Right lung (tissue), 5 donors: ENCODE results near the gene DRAXIN. TPM values are rescaled to one million over a fixed set of nuclear protein-coding genes. Genes with fewer than 3 reads are reported as not detected.

Experiments used
- DNase-seq, 2 donors: peaks; one replicate each; pipeline ENCODE4 v3.0.0-alpha.2; 2013
- polyA plus RNA-seq, 5 donors: library from polyadenylated mRNA; unstranded; fragments of 120-200 nt; gene quantifications; one replicate each; pipeline versions ENCODE4 v1.2.1 to v1.2.3, GENCODE V29; 2013; ENCODE audit warnings: inconsistent platforms in 1 of 5, low replicate concordance in 1 of 5; ENCODE audit not compliant: insufficient read length in 5 of 5, insufficient read depth in 1 of 5

Gene DRAXIN
- polyA plus RNA-seq, 5 donors, result 1.9 to 2.7 (median 2.2) TPM

DNA sequence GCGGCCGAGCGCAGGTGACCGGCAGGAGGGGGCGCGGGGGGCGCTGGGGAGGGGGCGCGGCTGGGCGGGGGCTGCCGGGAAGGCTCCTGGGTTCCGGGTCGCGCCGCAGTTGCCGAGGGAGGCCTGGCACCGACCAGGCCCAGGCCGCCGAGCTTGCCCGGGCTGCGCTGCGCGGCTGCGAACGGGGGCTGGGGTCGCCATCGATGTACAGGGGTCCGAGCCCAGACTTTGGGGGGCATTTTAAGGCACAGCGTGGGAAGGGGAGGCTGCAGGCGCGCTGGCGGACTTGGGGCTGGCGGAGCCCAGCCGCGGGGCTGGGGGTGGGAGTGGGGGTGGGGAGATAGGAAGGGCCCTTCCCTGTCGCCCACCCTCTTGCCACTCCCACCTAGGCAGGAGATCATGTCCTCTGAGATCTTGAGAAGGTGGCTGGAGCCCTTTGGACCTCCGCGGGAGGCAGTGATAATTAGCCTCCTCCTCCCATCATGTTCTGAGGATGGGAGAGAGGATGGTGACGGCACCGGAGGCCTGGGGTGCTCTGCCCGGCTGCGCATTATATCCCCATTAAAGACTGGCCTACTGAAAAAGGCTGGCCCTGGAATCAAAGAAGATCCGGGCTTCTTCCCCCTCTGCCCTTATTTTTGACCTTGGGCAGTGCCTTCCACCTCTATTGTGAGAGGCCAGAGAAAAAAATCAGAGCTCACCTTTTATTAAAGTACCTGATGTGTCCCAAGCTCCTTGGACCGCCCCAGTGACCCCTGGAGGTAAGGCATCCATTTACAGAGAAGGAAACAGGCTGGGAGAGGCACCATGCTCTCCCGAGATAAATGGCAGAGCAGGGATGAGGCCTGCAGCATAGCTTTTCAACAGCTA lies 36.3 kb upstream of the DRAXIN start:
- DNase-seq, result no peak

DNA sequence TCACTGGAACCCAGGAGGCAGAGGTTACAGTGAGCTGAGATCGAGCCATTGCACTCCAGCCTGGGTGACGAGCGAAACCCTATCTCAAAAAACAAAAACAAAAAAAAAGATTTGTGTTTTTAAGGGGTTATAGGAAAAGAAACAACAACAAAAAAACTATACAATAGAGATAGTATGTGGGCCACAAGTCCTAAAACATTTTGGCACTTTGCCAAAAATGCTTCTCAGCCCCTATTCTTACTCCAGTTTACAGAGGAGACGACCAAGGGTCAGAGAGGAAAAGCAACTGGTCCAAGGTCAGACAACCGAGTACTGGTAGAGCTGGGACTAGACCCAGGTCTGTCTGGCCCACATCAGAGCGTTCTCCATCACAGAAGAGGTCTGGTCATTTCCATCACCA lies 33.9 kb upstream of the DRAXIN start:
- DNase-seq, result no peak

DNA sequence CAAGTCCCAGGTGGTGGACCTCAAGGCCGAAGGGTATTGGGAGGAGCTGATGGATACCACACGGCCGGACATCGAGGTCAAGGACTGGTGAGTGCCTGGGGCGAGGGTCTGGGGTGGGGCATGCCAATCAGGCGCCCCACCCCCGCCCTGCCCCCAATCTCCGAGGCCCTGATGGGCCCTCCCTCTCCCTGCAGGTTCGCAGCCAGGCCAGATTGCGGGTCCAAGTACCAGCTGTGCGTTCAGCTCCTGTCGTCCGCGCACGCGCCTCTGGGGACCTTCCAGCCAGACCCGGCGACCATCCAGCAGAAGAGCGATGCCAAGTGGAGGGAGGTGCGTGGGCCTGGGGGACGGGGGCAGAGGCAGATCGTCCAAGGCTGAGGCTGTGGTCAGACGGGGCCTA lies 33.0 kb upstream of the DRAXIN start:
- DNase-seq, result no peak

DNA sequence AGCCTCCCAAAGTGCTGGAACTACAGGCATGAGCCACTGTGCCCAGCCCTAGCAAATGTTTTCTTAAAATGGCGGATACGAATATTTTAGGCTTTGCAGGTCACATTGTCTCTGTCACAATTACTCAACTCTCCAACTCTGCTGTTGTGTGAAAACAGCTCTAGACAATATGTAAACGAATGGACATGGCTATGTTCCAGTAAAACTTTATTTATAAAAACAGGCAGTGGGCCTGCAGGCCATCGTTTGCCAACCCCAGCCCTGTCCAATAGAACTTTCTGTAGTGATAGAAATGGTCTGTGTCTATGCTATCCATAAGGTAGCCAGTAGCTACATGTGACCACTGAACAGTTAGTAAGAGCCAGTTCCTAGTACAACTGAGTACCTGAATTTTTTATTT lies 31.8 kb upstream of the DRAXIN start:
- no peak for DNase-seq

DNA sequence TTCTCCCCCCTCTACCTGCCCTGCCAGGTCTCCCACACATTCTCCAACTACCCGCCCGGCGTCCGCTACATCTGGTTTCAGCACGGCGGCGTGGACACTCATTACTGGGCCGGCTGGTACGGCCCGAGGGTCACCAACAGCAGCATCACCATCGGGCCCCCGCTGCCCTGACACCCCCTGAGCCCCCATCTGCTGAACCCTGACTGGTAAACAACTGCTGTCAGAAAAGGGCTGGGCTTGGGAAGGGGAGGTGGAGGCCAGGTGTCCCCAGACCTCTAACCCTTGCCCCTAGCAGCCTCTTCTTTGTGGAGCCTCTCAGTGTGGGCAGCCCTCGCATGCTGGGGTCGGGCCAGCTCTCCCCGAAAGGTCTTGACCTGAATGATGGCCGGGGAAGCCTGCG lies 30.4 kb upstream of the DRAXIN start:
- no peak for DNase-seq

DNA sequence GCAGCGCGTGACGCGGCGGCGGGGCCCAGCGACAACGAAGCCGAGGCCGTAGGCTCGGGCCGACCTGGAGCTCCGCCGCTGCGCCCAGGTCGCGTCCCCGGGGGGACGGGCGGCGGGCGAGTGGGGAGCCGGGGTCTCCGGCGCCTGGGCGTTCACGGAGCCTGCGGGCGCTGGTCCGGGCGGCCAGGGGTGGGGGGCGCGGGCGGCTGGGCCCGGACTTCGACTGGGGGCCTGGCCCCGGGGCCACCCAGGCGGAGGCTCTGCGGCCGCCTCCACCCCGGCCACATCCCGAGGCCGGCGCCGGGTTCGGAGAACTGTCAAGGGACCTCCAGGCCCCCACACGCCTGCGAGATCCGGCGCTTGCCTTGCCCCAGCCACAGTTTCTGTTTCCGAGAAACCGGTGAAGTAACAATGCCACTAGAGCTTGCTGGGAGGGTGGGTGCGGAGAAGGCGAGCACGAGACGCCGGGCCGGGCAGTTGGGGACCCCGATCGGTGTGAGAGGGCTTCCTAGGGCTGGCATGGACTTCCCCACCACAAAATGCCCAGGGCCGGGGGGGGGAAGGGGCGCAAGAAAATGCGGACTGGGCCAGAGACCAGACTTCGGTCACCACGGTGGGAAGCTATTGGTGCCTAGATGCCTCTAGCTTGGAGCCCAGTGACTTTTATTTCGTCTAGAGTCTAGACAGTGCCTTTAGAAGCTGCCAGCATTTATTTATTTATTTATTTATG lies 27.0 kb upstream of the DRAXIN start:
- DNase-seq, result peak in 1 of 2 donors; percentile 58

DNA sequence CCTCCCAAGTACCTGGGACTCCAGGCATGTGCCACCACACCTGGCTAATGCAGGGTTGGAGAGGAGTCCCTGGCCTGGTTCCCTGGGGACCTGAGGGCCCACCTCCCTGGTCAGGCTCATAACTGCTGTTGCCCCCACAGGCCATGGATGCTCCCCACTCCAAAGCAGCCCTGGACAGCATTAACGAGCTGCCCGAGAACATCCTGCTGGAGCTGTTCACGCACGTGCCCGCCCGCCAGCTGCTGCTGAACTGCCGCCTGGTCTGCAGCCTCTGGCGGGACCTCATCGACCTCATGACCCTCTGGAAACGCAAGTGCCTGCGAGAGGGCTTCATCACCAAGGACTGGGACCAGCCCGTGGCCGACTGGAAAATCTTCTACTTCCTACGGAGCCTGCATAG lies 23.0 kb upstream of the DRAXIN start:
- DNase-seq, result no peak

DNA sequence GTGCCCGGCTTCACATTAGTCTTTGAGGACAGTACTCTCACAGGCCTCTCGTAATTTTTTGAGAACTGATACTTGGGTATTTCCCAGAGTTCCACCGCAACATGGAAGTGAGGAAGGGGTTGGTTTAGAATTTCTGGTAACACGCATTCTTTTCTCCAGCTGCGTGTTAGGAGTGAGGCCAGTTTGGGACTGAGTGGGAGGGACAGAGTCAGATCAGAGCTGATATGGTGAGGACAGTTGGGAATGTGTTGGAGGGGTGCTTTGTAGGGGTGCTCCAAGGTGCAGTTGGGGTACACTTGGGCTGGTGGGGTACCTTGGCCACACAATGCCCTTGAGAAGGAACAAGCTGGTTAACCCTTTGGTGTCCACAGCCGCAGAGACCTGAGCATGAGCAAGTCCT lies 20.8 kb upstream of the DRAXIN start:
- DNase-seq, result no peak

DNA sequence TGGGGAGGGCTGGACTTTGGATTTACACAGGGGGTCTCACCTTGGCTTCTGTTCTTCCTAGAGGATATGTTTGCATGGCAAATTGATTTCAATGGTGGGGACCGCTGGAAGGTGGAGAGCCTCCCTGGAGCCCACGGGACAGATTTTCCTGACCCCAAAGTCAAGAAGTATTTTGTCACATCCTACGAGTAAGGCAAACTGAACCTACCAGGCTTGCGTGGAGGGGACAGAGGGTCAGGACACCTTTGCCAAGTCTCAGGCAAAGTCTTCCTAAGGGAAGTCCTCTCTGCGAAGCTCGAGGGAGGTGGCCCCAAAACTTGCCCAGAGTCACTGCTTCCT lies 20.3 kb upstream of the DRAXIN start:
- no peak for DNase-seq

DNA sequence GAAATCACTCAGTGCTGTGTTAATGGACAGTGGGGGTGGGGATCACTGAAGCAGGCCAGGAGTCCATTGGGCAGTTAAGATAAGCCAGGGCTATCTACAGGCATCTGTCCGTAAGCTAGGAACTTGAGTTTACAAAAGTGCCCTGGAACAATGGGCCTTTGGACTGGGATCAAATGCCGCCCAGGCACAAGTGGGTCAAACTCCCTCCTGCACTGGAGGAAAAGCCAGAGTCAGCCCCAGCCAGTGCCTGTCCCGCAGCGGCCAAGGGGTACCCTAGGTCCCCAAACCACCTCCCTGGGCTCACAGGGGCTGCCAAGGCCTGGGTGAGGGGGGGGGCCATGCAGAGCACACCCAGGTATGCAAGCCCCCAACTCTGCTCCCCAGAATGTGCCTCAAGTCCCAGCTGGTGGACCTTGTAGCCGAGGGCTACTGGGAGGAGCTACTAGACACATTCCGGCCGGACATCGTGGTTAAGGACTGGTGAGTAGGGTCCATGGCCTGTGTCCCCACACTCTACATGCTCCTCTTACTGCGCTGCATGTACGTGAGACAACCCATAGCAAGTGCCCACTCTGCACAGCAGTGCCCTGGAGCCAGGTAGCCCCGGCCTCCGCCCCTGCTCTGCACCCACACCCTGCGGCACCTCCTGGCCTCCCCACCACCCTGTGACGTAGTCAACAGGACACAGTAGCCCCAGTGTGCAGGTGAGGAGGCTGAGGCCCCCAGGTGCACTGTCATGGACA lies 19.8 kb upstream of the DRAXIN start:
- no peak for DNase-seq

DNA sequence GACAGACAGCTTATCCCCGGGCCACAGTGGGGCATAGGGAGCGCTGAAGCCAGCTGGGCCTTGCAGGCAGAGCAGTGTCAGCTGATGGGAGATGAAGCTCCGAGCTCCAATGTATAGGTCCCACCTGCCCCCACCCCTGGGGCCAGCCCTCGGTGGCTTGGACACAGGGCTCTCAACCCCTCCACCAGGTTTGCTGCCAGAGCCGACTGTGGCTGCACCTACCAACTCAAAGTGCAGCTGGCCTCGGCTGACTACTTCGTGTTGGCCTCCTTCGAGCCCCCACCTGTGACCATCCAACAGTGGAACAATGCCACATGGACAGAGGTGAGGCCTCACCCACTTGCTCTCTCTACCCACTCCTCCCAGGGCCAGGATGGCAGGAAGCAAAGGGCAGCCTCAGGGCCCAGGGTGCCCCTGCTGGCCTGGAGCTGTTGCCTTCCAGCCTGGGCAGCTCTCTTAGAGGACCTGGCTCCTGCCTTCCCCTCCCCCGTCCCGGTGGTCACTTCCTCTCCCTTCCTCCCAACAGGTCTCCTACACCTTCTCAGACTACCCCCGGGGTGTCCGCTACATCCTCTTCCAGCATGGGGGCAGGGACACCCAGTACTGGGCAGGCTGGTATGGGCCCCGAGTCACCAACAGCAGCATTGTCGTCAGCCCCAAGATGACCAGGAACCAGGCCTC lies 18.3 kb upstream of the DRAXIN start:
- DNase-seq, result no peak

DNA sequence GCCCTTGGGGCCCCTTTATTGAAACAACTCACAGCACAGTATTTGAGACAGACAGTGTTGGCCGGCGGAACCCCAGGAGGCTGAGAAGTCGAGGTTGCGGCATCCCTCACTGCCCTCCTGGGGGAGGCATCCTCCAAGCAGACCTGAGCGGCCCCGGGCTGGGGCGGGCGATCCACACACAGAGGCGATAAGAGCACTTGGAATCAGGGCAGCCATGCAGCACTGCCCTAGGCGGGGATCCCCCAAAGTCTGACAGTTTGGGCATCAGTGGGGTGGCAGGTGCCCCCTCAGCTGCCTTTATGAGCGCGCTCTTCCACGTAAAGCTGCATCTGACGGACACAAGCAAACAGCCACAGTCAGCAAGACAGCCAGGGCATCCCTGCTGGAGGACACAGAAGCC lies 17.0 kb upstream of the DRAXIN start:
- no peak for DNase-seq

DNA sequence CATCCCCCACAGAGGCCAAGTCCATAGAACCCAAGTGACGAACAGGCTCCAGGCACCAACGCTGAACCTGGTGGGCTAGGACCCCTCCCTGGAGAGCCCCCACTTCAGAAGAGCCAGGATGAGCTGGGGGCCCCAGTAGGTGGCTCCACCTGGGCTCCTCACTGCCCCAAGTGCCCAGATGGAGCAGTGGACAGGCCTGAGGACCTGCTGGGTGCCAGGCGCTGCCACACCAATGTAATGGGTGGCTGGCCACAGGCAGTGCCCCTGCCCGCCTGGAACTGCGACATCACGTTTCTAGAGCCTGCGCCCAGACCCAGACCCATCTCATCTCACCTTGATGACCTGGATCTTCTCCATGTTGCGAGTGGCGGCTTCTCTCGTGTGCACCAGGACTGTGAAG lies 16.2 kb upstream of the DRAXIN start:
- no peak for DNase-seq

DNA sequence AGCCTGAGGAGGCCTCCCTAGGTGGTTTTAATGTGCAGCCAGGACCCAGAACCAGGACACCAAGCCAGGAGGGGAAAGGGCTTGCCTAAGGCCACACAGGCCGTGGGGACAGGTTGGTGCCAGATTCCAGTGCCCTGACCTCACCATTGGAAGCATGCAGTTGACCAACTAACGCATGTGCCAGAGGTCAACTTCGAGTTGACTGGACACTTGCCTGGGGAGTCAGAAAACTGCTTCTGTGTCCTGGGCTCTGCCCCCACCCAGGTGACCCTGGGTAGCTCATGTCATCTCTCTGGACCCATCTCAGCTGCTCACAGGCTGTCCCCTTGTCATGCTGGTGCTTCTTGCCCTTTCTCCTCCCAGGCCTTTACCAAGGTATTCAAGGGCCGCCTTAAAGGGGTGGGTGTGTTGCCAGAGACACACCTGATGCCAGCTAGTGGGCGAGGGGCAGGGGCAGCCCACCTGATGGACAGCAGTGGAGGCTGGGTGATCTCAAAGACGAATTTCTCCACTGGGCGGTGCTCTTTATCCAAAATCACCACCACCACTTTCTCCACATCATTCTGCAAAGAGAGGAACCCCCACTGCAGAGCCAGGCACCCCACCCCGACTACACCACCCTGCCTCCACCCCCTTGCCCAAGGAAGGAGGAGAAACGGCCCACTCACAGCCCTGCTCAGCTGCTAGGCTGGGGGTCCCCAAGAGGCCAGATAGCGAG lies 15.0 kb upstream of the DRAXIN start:
- no peak for DNase-seq

DNA sequence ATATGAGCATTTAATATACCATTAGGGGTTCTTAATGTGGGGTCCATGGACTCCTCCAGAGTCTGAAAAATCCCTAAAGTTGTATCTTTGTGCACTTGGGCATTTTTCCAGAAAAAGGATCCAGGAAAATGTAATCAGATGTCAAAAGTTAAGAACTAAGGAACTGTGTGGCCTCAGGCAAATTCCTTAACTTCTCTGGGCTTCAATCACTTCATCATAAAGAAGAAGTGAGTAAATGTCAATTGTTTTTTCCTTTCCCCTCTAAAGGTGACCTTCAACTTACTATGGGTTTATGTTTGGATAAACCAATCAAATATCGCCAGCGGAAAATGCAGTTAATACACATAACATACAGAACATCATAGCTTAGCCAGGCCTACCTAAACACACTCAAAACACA lies 13.1 kb upstream of the DRAXIN start:
- DNase-seq, result no peak

DNA sequence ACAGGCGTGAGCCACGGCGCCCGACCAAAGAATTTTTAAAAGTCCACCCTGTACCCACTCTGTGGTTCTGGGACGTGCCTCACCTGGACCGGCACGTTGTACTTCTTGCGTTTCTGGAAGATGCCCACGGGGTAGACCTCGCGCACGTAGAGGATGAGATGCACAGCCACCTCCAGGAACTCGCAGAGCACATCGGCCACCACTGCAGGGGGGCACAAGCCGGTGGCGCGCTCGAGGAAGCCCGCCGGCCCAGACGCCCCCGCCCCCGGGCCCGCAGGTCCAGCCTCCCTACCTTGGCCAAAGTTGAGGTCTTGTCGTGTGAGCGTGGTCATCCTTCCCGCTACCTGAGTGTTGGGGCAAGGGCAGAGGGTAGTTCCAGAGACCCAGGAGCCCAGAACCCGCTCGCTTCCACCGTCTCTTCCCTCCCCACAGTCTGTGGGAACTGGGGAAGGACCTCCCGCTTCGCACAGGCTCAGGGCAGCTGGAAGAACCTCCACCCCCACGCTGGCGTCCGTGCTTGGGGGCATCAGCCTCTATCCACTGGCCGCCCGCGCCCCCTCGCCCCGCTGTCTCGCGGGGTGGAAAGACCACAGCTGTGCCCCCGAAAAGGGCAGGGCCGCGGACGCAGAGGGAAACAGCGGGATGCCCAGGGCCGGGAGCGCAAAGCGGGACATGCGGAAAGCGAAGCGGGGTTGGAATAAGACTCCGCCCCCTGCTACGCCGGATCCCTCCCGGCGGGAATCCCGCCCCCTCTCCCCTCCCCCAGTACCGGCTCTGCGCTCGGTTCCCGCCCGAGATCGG lies 11.0 kb upstream of the DRAXIN start:
- DNase-seq, result no peak

DNA sequence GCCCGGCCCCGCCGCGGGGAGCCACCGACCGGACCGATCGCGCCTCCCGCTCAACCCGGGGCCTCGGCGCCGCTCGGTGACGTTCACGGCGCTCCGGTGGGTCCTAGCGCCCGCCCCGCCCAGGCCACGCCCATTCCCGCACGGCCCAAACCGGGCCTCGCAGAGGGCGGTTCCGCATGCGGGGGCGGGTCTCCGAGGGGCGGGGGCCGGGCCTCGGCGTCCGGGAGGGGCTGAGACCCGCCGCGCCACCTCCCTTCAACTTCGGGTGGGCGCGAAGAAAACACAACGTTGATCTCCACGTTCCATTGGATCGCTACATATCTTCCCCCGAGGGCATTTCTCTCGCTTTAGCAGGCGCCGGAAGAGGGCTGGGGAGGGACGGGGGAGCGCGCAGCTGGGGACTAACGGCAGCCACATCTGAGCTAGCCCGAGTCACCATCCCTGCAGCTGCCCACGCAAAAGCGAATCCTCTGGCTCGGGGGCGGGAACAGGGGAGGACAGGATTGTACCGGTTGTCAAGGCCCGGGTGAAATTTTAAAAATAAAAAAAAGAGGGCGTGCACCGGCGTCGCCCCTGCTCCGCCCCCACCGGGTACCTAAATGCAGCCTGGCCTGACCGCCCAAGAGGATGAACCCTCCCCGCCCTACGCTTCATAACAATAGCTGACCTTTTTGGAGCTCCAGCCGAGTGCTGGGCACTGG lies 10.3 kb upstream of the DRAXIN start, which contains the start of gene MAD2L2:
MAD2L2 (minus strand) TSS at position 78 of the 701 bp plus-strand sequence. CDS start 547 bp downstream, outside the sequence.
- DNase-seq, result peak; percentile 81 to 85

DNA sequence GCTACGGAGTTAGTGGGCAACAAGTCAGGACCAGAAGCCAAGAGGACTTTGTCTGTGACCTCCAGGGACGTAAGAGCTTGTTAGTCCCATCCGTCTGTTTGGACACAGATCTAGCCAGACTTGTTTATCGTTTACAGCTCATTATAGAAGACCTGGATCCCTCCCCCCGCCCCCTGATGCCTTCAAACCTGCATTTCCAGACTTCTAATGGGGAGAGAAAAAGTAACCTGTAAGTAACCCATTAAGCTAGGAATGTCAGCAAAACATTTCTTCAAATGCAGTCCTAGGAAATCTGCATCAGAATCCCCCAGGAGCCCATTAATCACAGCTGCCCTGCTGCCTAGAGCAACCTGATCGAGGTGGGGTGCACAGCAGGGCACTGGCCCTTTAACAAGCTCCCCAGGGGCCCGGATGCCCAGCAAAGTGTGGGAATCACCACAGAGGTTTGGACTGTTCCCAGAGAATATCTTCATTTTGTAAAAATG lies 9.2 kb upstream of the DRAXIN start:
- DNase-seq, result no peak

DNA sequence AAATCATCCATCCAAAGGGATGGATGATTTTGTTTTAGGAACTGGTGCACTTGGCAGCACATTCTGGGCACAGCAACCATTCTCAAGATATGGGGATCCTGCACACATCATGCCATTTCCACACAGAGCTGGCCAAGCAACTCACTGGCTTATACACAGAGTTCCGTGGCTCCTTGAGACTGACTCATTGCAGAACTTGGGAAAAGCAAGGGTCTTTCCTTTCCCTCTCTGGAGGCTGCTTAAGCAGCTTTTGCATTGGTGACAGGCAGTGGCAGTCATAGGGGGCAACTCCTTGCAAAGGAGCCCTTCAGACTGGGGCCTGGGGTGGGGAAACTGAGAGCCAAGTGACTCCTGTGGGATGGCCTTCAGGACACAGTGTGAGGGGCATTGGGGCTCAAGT lies 8.7 kb upstream of the DRAXIN start:
- DNase-seq, result no peak

DNA sequence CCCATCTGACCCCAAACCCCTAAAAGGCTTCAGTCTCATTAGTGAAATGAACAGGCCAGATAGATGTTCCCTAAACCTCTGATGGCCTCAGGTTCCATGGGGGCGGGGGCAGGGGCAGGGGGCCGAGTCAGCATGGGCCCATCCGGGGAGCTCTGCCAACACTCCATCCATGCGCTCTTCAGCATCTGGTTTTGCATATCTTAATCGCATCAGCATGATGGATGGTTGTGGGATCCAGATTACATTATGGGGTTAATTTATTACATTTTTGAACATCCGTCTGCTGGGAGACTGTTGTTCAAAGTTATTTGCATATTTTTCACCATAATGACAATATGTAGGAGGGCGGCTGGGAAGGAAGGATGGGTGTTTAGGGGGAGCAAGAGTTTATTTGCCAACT lies 7.4 kb upstream of the DRAXIN start:
- DNase-seq, result no peak
